Measurements from ENCODE around the gene CST9L. TPM values are rescaled to one million over a fixed set of nuclear protein-coding genes. Genes with fewer than 3 reads are reported as not detected.

Gene CST9L
- polyA plus RNA-seq, 4 donors = not detected

- H3K36me3 ChIP-seq (ENCODE audit: control insufficient read depth in 3 of 3, insufficient read depth in 2 of 3, low read depth in 1 of 3, low read length in 3 of 3) = no peaks in the 10 kb centered on the region
- no peaks in the 10 kb centered on the region for H3K9me3 ChIP-seq (ENCODE audit: control insufficient read depth in 2 of 2, insufficient read depth in 1 of 2, low read depth in 1 of 2, low read length in 1 of 2)
- no peaks in the 10 kb centered on the region for H3K27me3 ChIP-seq (ENCODE audit: control insufficient read depth in 3 of 3, insufficient read depth in 3 of 3, low read length in 3 of 3)
- no peaks in the 10 kb centered on the region for H3K4me1 ChIP-seq (ENCODE audit: control insufficient read depth in 3 of 3, insufficient read depth in 2 of 3, low read depth in 1 of 3, low read length in 2 of 3)
- H3K4me3 ChIP-seq (ENCODE audit: low read depth in 1 of 3, low read length in 3 of 3) = no peak overlapping the region
- FAIRE-seq (no peak), DNase-seq (no peak)
- 80 to 81% (median 80%) methylated on average over 20 of the region's 20 CpGs for WGBS, 3 donors
- H3K27ac ChIP-seq (ENCODE audit: low read depth in 1 of 3, low read length in 2 of 3) = no peak overlapping the region
Measured at GRCh38 chr20:23534801-23535593, 33.3 kb downstream of the CST9L start.

GRCh38 chr20:23533161-23533560, 35.1 kb downstream of the CST9L start:
- Histone ChIP-seq H3K9me3 (ENCODE audit: control insufficient read depth in 2 of 2, insufficient read depth in 1 of 2, low read depth in 1 of 2, low read length in 1 of 2) (peaks cover 0 to 5% of the 10 kb centered on the region in 2 donors), H3K36me3 (ENCODE audit: control insufficient read depth in 3 of 3, insufficient read depth in 2 of 3, low read depth in 1 of 3, low read length in 3 of 3) (no peaks in the 10 kb centered on the region), H3K27me3 (ENCODE audit: control insufficient read depth in 3 of 3, insufficient read depth in 3 of 3, low read length in 3 of 3) (no peaks in the 10 kb centered on the region), H3K27ac (ENCODE audit: low read depth in 1 of 3, low read length in 2 of 3) (no peak overlapping the region), H3K4me1 (ENCODE audit: control insufficient read depth in 3 of 3, insufficient read depth in 2 of 3, low read depth in 1 of 3, low read length in 2 of 3) (no peaks in the 10 kb centered on the region), H3K4me3 (ENCODE audit: low read depth in 1 of 3, low read length in 3 of 3) (no peak overlapping the region)
- DNase-seq = no peak
- FAIRE-seq = no peak

- DNase-seq = no peak
- Histone ChIP-seq H3K9me3 (ENCODE audit: control insufficient read depth in 2 of 2, insufficient read depth in 1 of 2, low read depth in 1 of 2, low read length in 1 of 2) (peaks cover 0 to 5% of the 10 kb centered on the region in 2 donors), H3K4me1 (ENCODE audit: control insufficient read depth in 3 of 3, insufficient read depth in 2 of 3, low read depth in 1 of 3, low read length in 2 of 3) (no peaks in the 10 kb centered on the region), H3K4me3 (ENCODE audit: low read depth in 1 of 3, low read length in 3 of 3) (no peak overlapping the region), H3K36me3 (ENCODE audit: control insufficient read depth in 3 of 3, insufficient read depth in 2 of 3, low read depth in 1 of 3, low read length in 3 of 3) (no peaks in the 10 kb centered on the region), H3K27ac (ENCODE audit: low read depth in 1 of 3, low read length in 2 of 3) (no peak overlapping the region), H3K27me3 (ENCODE audit: control insufficient read depth in 3 of 3, insufficient read depth in 3 of 3, low read length in 3 of 3) (no peaks in the 10 kb centered on the region)
- WGBS, 3 donors = 64 to 78% (median 76%) methylated on average over 1 of the region's 1 CpG
- FAIRE-seq = no peak
Measured at GRCh38 chr20:23532533-23532932, 35.8 kb downstream of the CST9L start.

- DNase-seq = no peak
- 52 to 73% (median 55%) methylated on average over 1 of the region's 1 CpG for WGBS, 3 donors
- no peak overlapping the region for H3K27ac ChIP-seq (ENCODE audit: low read depth in 1 of 3, low read length in 2 of 3)
- H3K4me3 ChIP-seq (ENCODE audit: low read depth in 1 of 3, low read length in 3 of 3) = no peak overlapping the region
- no peaks in the 10 kb centered on the region for H3K36me3 ChIP-seq (ENCODE audit: control insufficient read depth in 3 of 3, insufficient read depth in 2 of 3, low read depth in 1 of 3, low read length in 3 of 3)
- FAIRE-seq = no peak
- peaks cover 0 to 5% of the 10 kb centered on the region in 2 donors for H3K9me3 ChIP-seq (ENCODE audit: control insufficient read depth in 2 of 2, insufficient read depth in 1 of 2, low read depth in 1 of 2, low read length in 1 of 2)
- H3K27me3 ChIP-seq (ENCODE audit: control insufficient read depth in 3 of 3, insufficient read depth in 3 of 3, low read length in 3 of 3) = no peaks in the 10 kb centered on the region
- no peaks in the 10 kb centered on the region for H3K4me1 ChIP-seq (ENCODE audit: control insufficient read depth in 3 of 3, insufficient read depth in 2 of 3, low read depth in 1 of 3, low read length in 2 of 3)
Measured at GRCh38 chr20:23530937-23531567, 37.2 kb downstream of the CST9L start.

- DNase-seq = no peak
- Histone ChIP-seq H3K4me3 (ENCODE audit: low read depth in 1 of 3, low read length in 3 of 3) (no peak overlapping the region), H3K27me3 (ENCODE audit: control insufficient read depth in 3 of 3, insufficient read depth in 3 of 3, low read length in 3 of 3) (no peaks in the 10 kb centered on the region), H3K9me3 (ENCODE audit: control insufficient read depth in 2 of 2, insufficient read depth in 1 of 2, low read depth in 1 of 2, low read length in 1 of 2) (peaks cover 0 to 5% of the 10 kb centered on the region in 2 donors), H3K36me3 (ENCODE audit: control insufficient read depth in 3 of 3, insufficient read depth in 2 of 3, low read depth in 1 of 3, low read length in 3 of 3) (no peaks in the 10 kb centered on the region), H3K4me1 (ENCODE audit: control insufficient read depth in 3 of 3, insufficient read depth in 2 of 3, low read depth in 1 of 3, low read length in 2 of 3) (no peaks in the 10 kb centered on the region), H3K27ac (ENCODE audit: low read depth in 1 of 3, low read length in 2 of 3) (no peak overlapping the region)
- 55 to 78% (median 62%) methylated on average over 1 of the region's 1 CpG for WGBS, 3 donors
- FAIRE-seq = no peak
Measured at GRCh38 chr20:23528867-23529431, 39.3 kb downstream of the CST9L start.

GRCh38 chr20:23526850-23527249, 41.4 kb downstream of the CST9L start:
- FAIRE-seq (no peak), DNase-seq (no peak)
- no peaks in the 10 kb centered on the region for H3K27me3 ChIP-seq (ENCODE audit: control insufficient read depth in 3 of 3, insufficient read depth in 3 of 3, low read length in 3 of 3)
- H3K9me3 ChIP-seq (ENCODE audit: control insufficient read depth in 2 of 2, insufficient read depth in 1 of 2, low read depth in 1 of 2, low read length in 1 of 2) = peaks cover 0 to 5% of the 10 kb centered on the region in 2 donors
- no peaks in the 10 kb centered on the region for H3K4me1 ChIP-seq (ENCODE audit: control insufficient read depth in 3 of 3, insufficient read depth in 2 of 3, low read depth in 1 of 3, low read length in 2 of 3)
- no peak overlapping the region for H3K27ac ChIP-seq (ENCODE audit: low read depth in 1 of 3, low read length in 2 of 3)
- no peak overlapping the region for H3K4me3 ChIP-seq (ENCODE audit: low read depth in 1 of 3, low read length in 3 of 3)
- 95 to 98% (median 96%) methylated on average over 1 of the region's 1 CpG for WGBS, 3 donors
- no peaks in the 10 kb centered on the region for H3K36me3 ChIP-seq (ENCODE audit: control insufficient read depth in 3 of 3, insufficient read depth in 2 of 3, low read depth in 1 of 3, low read length in 3 of 3)

GRCh38 chr20:23524146-23524545, 44.1 kb downstream of the CST9L start:
- peaks cover 0 to 2% of the 10 kb centered on the region in 2 donors for H3K9me3 ChIP-seq (ENCODE audit: control insufficient read depth in 2 of 2, insufficient read depth in 1 of 2, low read depth in 1 of 2, low read length in 1 of 2)
- WGBS, 3 donors = 68 to 80% (median 76%) methylated on average over 10 of the region's 10 CpGs
- no peak for FAIRE-seq
- DNase-seq = no peak
- H3K27ac ChIP-seq (ENCODE audit: low read depth in 1 of 3, low read length in 2 of 3) = no peak overlapping the region
- H3K27me3 ChIP-seq (ENCODE audit: control insufficient read depth in 3 of 3, insufficient read depth in 3 of 3, low read length in 3 of 3) = no peaks in the 10 kb centered on the region
- H3K4me3 ChIP-seq (ENCODE audit: low read depth in 1 of 3, low read length in 3 of 3) = no peak overlapping the region
- H3K36me3 ChIP-seq (ENCODE audit: control insufficient read depth in 3 of 3, insufficient read depth in 2 of 3, low read depth in 1 of 3, low read length in 3 of 3) = no peaks in the 10 kb centered on the region
- peaks cover 0 to 8% (median 0%) of the 10 kb centered on the region in 3 donors for H3K4me1 ChIP-seq (ENCODE audit: control insufficient read depth in 3 of 3, insufficient read depth in 2 of 3, low read depth in 1 of 3, low read length in 2 of 3)

- no peak for FAIRE-seq
- Histone ChIP-seq H3K27ac (ENCODE audit: low read depth in 1 of 3, low read length in 2 of 3) (no peak overlapping the region), H3K9me3 (ENCODE audit: control insufficient read depth in 2 of 2, insufficient read depth in 1 of 2, low read depth in 1 of 2, low read length in 1 of 2) (no peaks in the 10 kb centered on the region), H3K4me3 (ENCODE audit: low read depth in 1 of 3, low read length in 3 of 3) (no peak overlapping the region), H3K4me1 (ENCODE audit: control insufficient read depth in 3 of 3, insufficient read depth in 2 of 3, low read depth in 1 of 3, low read length in 2 of 3) (peaks cover 0 to 8% (median 0%) of the 10 kb centered on the region in 3 donors), H3K27me3 (ENCODE audit: control insufficient read depth in 3 of 3, insufficient read depth in 3 of 3, low read length in 3 of 3) (no peaks in the 10 kb centered on the region), H3K36me3 (ENCODE audit: control insufficient read depth in 3 of 3, insufficient read depth in 2 of 3, low read depth in 1 of 3, low read length in 3 of 3) (no peaks in the 10 kb centered on the region)
- peak; percentile 19 to 38 for DNase-seq
- WGBS, 3 donors = 44 to 54% (median 51%) methylated on average over 2 of the region's 2 CpGs
Measured at GRCh38 chr20:23520185-23520584, 48.1 kb downstream of the CST9L start.

Measured in small intestine (tissue), 7 donors.